ENCODE results near the gene CCSER2. TPM values are rescaled to one million over a fixed set of nuclear protein-coding genes. Genes with fewer than 3 reads are reported as not detected.

The CCSER2 gene
- total RNA-seq, 1 experiment from 2014 or later = 14.5 TPM

DNA sequence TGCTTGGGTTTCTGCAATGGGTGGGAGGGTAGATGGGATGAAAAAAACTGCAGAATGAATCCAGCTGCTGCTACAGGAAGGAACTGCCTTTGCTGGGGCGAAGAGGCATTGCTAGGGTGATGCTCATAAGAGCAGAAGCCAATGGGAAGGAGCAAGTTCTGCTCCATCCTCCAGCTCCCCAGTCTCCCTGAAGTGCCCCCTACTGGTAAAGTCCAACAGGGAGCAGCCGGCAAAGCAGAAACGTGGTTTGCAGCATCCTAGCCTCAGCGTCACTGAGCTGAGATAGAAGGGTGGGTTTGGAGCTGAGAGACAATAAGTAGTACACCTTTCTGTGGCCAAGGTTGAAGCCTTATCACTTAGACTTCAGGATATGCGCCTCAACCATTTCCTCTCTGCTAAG is 220.5 kb downstream of the CCSER2 start:
- DNase-seq (ENCODE audit: low read depth) = no peak

DNA sequence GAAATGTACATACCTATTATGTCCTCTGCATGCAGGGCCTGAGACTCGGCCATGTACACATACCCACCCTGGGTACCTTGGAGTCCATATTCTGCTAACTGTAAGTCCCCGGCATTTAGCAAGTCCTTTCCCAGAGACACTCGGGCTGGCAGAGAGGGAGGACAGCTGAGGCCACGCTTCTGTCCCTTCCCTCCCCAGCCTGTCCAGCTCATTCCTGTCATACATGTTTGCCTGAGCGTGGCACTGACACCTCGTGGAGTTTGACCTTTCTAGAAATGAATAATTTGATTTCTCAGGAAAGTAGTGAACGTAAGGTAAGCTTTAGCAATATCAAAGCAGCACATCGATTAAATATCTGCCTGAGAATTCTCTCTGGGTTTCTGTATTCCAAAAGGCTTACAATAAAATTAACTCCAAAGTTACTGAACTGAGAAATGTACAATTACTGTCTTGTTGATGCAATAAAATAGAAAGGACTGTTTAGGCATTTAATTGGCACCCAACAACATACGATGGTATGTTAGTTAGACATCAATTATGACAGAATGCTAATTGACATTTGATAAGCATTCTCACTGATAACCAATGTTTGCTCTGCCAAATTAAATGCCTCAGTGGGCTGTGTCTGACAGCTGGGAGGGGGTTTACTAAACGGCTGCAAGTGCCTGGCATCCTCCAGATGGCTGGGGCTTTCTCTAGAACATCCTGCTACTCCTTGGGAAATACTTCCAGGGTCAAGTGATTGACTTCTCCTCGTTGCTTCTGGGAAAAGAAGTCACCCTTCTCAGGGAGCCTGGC is 221.2 kb downstream of the CCSER2 start:
- DNase-seq (ENCODE audit: low read depth) = no peak

DNA sequence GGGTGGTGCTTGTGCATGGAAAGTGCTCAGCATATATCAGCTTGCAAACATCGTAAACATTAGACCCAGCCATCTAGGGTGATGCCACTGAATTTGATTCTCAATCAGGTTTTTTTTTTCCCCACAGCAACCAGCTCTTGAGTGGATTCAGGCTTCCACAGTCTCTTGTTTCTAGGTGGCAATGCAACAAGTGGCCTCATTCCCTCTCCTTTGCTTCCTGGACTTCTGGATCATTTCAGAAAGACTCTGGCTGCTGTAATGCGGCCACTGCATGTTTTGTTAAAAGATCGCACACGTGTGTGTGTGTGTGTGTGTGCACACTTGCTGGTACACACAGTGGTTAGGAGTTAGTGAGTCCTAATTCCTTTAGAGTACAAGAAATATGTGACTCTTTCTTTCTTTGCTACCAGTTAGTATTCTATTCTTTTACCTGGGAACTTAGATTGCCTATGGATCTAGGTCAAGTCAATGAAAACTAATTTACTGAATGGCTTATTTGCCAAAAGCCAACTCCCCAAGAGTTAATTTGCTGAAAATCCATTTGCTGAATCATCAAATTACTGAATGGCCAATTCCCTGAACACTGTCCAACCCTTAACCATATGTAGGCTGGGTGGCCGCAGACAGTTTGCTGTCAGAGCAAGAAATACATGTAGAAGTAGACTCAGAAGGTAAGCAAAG is 222.5 kb downstream of the CCSER2 start:
- no peak for DNase-seq (ENCODE audit: low read depth)

GRCh38 chr10:84551437-84552120 is 223.2 kb downstream of the CCSER2 start:
- no peak for DNase-seq (ENCODE audit: low read depth)

DNA sequence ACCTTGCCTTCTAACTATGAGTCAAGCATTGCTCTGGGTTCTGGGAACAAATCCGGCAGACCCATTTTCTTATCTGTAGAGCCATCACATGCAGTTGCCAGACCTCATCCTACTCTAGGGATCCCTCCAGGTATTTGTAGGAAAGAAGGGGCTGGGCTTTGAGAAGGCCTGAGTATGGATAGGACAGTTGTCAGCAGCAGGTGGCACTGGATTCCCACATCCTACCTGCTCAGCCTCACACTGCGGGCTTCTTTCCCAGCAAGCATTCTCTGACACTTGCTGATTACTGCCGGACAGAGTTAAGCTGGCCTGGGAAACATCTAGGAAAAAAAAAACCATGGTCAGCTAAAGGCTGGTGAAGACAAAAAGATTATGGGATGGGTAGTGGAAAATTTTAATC is 224.1 kb downstream of the CCSER2 start:
- DNase-seq (ENCODE audit: low read depth) = no peak

- DNase-seq (ENCODE audit: low read depth) = no peak
Observed at GRCh38 chr10:84562592-84562991, 234.2 kb downstream of the CCSER2 start.

GRCh38 chr10:84563355-84563754 is 235.0 kb downstream of the CCSER2 start:
- no peak for DNase-seq (ENCODE audit: low read depth)

DNA sequence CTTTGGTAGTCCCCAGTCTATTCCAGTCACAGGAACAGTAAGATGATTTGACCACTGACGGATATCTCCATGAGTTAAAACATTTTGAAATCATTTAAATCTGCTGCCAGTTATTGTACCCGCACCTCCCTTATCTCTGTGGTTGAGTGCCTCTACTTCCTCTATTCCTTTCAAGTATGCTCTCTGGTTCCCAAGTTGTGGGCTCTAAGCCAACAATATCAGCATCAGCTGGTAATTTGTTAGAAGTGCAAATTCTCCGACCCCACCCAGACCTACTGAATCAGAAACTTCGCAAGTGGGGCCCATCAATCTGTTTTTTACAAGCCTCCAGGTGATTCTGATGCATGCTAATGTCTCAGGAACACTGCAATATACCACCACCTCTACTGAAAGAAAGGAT is 235.5 kb downstream of the CCSER2 start:
- no peak for DNase-seq (ENCODE audit: low read depth)

DNA sequence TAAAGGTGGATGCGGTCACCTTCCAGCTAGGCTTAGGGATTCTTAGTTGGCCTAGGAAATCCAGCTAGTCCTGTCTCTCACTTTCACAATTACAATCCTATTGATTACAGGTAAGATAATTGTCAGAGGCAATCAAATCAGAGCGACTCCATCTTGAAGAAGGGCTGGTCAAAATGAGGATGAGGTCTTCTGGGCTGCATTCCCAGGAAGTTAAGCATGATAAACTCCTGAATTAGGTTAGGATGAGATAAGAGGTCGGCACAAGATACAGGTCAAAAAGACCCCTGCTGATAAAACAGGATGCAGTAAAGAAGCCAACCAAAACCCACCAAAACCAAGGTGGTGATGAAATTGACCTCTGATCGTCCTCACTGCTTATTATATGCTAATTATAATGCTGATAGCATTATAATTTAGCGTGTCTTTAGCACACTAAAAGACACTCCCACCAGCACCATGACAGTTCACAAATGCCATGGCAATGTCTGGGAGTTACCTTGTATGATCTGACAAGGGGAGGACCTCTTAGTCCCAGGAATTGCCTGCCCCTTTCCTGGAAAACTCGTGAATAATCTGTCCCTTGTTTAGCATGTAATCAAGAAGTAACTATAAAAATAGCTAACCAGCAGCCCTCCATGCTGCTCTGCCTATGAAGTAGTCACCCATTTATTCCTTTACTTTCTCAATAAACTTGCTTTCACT is 237.6 kb downstream of the CCSER2 start:
- DNase-seq (ENCODE audit: low read depth) = no peak

GRCh38 chr10:84567133-84567532 is 238.7 kb downstream of the CCSER2 start:
- no peak for DNase-seq (ENCODE audit: low read depth)

Other genes starting within 250 kb of the CCSER2 start
- 151 and 172 TPM in 2 replicates for gene GHITM, start 189.1 kb upstream of the CCSER2 start, total RNA-seq (2014; rRNA removed; shearing (Covaris generic))
- not detected in 2 replicates for gene GPR15LG, start 154.8 kb upstream of the CCSER2 start, total RNA-seq (2014; rRNA removed; shearing (Covaris generic))
- not detected in 2 replicates for gene CDHR1, start 134.1 kb upstream of the CCSER2 start, total RNA-seq (2014; rRNA removed; shearing (Covaris generic))
- gene LRIT2, start 103.0 kb upstream of the CCSER2 start, total RNA-seq (2014; rRNA removed; shearing (Covaris generic)) = not detected in 2 replicates
- not detected in 2 replicates for gene LRIT1, start 87.0 kb upstream of the CCSER2 start, total RNA-seq (2014; rRNA removed; shearing (Covaris generic))
- not detected in 2 replicates for gene RGR, start 83.5 kb upstream of the CCSER2 start, total RNA-seq (2014; rRNA removed; shearing (Covaris generic))